Measurements from ENCODE around the gene AP5Z1.

- TF ChIP-seq CTCF (IDR thresholded peaks at IDR 0.05) (no peak), POLR2A (IDR thresholded peaks at IDR 0.05) (no peak)
Measured at GRCh38 chr7:4772306-4772705, 3.1 kb upstream of the AP5Z1 start.

All from Peyer's patch (tissue), 4 donors.